Ascending aorta (tissue), 2 donors: ENCODE measurements around the gene LHX3. TPM values are rescaled to one million over a fixed set of nuclear protein-coding genes. Genes with fewer than 3 reads are reported as not detected.

ENCODE experiments used
- DNase-seq, 2 donors: peaks; one replicate each; pipeline ENCODE4 v3.0.0-alpha.2; 2019; ENCODE audit warnings: low spot score in 2 of 2
- H3K27ac ChIP-seq, 2 donors: fragments of 200-600 bp; sonication (generic); one replicate each; pipeline ENCODE4 v1.5.1; 2016 to 2017; ENCODE audit warnings: mild to moderate bottlenecking in 1 of 2
- H3K27me3 ChIP-seq: fragments of 200-600 bp; sonication (generic); one replicate; pipeline ENCODE4 v1.5.1; 2017
- H3K36me3 ChIP-seq, 2 donors: fragments of 200-600 bp; sonication (generic); one replicate each; pipeline ENCODE4 v1.5.1; 2016
- H3K4me1 ChIP-seq, 2 donors: fragments of 200-600 bp; sonication (generic); one replicate each; pipeline ENCODE4 v1.5.1; 2016 to 2017; ENCODE audit warnings: mild to moderate bottlenecking in 1 of 2
- H3K4me3 ChIP-seq, 2 donors: fragments of 200-600 bp; sonication (generic); one replicate each; pipeline ENCODE4 v1.5.1; 2016 to 2017; ENCODE audit warnings: mild to moderate bottlenecking in 1 of 2
- H3K9me3 ChIP-seq, 2 donors: fragments of 200-600 bp; sonication (generic); one replicate each; pipeline ENCODE4 v1.5.1; 2016
- CTCF ChIP-seq, 3 experiments: fragments of 200-600 bp in 2 of 3; fragments of 450-650 bp in 1 of 3; sonication (generic) in 2 of 3; IDR thresholded peaks; one replicate each; pipeline ENCODE4 v1.5.1; 2016 to 2019; ENCODE audit warnings: antibody characterized with exemption in 3 of 3, mild to moderate bottlenecking in 1 of 3, moderate library complexity in 1 of 3
- intact Hi-C: fragments of 100-400 bp; cut with DNase I; formaldehyde crosslinking; loops from one replicate; pipeline ENCODE4 v1.15.1; 2023
- total RNA-seq: library from RNA; depleted of rRNA; stranded (reverse); fragments of >200 nt; gene quantifications from one replicate; pipeline ENCODE4 v1.1.0, GENCODE V29; 2016

LHX3 gene
- total RNA-seq, 1 donor from 2014 or later, result not detected

- Histone ChIP-seq H3K4me1 (no peaks in the 10 kb centered on the region), H3K27ac (no peak overlapping the region), H3K9me3 (no peaks in the 10 kb centered on the region), H3K4me3 (no peak overlapping the region), H3K36me3 (no peaks in the 10 kb centered on the region), H3K27me3 (peaks cover 39% of the 10 kb centered on the region)
- DNase-seq, result no peak
- no peak for TF ChIP-seq CTCF (IDR thresholded peaks at IDR 0.05)
- intact Hi-C loops, result no loop called here
These were observed 3.1 kb downstream of the LHX3 start for GRCh38 chr9:136201609-136202453.

GRCh38 chr9:136201174-136201573, 3.8 kb downstream of the LHX3 start:
- Histone ChIP-seq H3K27me3 (peaks cover 39% of the 10 kb centered on the region), H3K4me1 (no peaks in the 10 kb centered on the region), H3K27ac (no peak overlapping the region), H3K4me3 (no peak overlapping the region), H3K36me3 (no peaks in the 10 kb centered on the region), H3K9me3 (no peaks in the 10 kb centered on the region)
- intact Hi-C loops, result no loop called here
- no peak for DNase-seq
- TF ChIP-seq CTCF (IDR thresholded peaks at IDR 0.05), result no peak

DNA sequence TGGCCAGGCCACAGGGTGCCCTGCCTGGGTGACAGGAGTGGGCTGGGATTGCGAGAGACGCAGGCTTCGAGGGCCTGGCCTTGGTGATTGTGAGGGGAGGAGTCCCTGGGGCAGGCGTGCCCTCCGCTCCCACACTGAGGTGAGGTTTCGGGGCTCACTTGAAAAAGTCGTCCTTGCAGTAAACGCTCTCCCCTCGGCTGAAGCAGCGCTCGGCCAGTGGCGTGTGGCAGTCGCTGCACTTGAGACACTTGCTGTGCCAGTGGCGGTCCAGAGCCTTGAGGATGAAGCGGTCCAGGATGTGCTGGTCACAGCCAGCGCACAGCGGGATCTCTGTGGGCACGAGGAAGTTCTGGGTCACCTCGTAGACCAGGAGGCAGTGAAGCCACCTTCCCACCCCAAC, 4.5 kb downstream of the LHX3 start:
- Histone ChIP-seq H3K9me3 (no peaks in the 10 kb centered on the region), H3K36me3 (no peaks in the 10 kb centered on the region), H3K4me1 (no peaks in the 10 kb centered on the region), H3K27me3 (peaks cover 43% of the 10 kb centered on the region), H3K27ac (no peak overlapping the region), H3K4me3 (no peak overlapping the region)
- intact Hi-C loops, result no loop called here
- no peak for DNase-seq
- TF ChIP-seq CTCF (IDR thresholded peaks at IDR 0.05), result no peak

- Histone ChIP-seq H3K27ac (no peak overlapping the region), H3K4me1 (no peaks in the 10 kb centered on the region), H3K36me3 (no peaks in the 10 kb centered on the region), H3K9me3 (no peaks in the 10 kb centered on the region), H3K27me3 (peaks cover 40% of the 10 kb centered on the region), H3K4me3 (no peak overlapping the region)
- TF ChIP-seq CTCF (IDR thresholded peaks at IDR 0.05), result no peak
- intact Hi-C loops, result no loop called here
- DNase-seq, result no peak
These were observed 5.3 kb downstream of the LHX3 start for GRCh38 chr9:136199391-136200288.

DNA sequence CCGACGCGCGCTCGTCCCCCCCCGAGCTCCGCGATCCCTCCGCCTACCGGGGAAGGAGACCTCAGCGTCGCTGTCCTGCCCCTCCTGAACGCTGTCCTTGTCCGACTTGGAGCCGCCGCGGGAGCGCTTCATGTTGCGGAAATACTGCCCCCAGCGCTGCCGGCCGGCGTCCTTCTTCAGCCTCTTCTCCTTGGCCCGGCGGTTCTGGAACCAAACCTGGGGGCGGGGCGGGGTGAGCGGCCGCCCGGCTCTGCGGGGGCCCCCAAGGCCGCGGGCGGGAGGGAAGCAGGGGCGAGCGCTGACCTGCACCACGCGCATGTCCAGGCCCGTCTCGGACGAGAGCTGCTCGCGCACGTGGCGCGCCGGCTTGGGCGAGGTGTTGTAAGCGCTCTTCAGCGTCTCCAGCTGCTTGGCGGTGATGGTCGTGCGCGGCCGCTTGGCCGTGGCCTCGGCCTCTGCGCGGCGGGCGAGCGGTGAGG, 6.3 kb downstream of the LHX3 start:
- Histone ChIP-seq H3K36me3 (no peaks in the 10 kb centered on the region), H3K27ac (no peak overlapping the region), H3K9me3 (no peaks in the 10 kb centered on the region), H3K4me1 (no peaks in the 10 kb centered on the region), H3K4me3 (no peak overlapping the region), H3K27me3 (peaks cover 41% of the 10 kb centered on the region)
- no peak for TF ChIP-seq CTCF (IDR thresholded peaks at IDR 0.05)
- intact Hi-C loops, result no loop called here
- DNase-seq, result no peak
